GM06990 (cell line): ENCODE data around the gene CPB1.

Source experiments
- DNase-seq: peaks from one replicate; pipeline ENCODE4 v3.0.0-alpha.2; 2011; ENCODE audit not compliant: insufficient read length; ENCODE audit errors: extremely low read depth
- H3K27me3 ChIP-seq: replicated peaks from 2 replicates; pipeline ENCODE4 v1.6.0; 2011; ENCODE audit warnings: low read length; ENCODE audit not compliant: control insufficient read depth, insufficient read depth
- H3K36me3 ChIP-seq: 2 replicates; pipeline ENCODE4 v1.5.1; 2011; ENCODE audit warnings: low read length; ENCODE audit not compliant: control insufficient read depth, insufficient read depth
- H3K4me3 ChIP-seq: replicated peaks from 2 replicates; pipeline ENCODE4 v1.5.1; 2011; ENCODE audit warnings: low read depth, mild to moderate bottlenecking, control low read depth, low read length
- CTCF ChIP-seq: IDR thresholded peaks from 2 replicates; pipeline ENCODE4 v1.5.1; 2011; ENCODE audit warnings: low read length, control low read depth, mild to moderate bottlenecking, inconsistent platforms; ENCODE audit not compliant: insufficient read depth, poor library complexity, severe bottlenecking

CPB1 gene

GRCh38 chr3:148884261-148884660 is 56.6 kb downstream of the CPB1 start:
- no peak for DNase-seq
- no peaks in the 10 kb centered on the region for H3K27me3 ChIP-seq
- no peak for TF ChIP-seq CTCF

GRCh38 chr3:148889828-148890227 is 62.2 kb downstream of the CPB1 start:
- Histone ChIP-seq H3K4me3 (no peak overlapping the region), H3K36me3 (no peaks in the 10 kb centered on the region), H3K27me3 (no peaks in the 10 kb centered on the region)
- no peak for DNase-seq
- TF ChIP-seq CTCF = no peak

More at GRCh38 chr3:148884261-148884660, 56.6 kb downstream of the CPB1 start:
- Histone ChIP-seq H3K36me3 (no peaks in the 10 kb centered on the region), H3K4me3 (no peak overlapping the region)

GRCh38 chr3:148896062-148896461 is 68.5 kb downstream of the CPB1 start:
- TF ChIP-seq CTCF = no peak
- no peak for DNase-seq
- H3K36me3 ChIP-seq = no peaks in the 10 kb centered on the region
- H3K27me3 ChIP-seq = no peaks in the 10 kb centered on the region; the same call in 1 of the 2 replicates
- no peak overlapping the region for H3K4me3 ChIP-seq

- no peak for DNase-seq
- no peak for TF ChIP-seq CTCF
Observed at GRCh38 chr3:148901987-148902791, 74.6 kb downstream of the CPB1 start.

DNA sequence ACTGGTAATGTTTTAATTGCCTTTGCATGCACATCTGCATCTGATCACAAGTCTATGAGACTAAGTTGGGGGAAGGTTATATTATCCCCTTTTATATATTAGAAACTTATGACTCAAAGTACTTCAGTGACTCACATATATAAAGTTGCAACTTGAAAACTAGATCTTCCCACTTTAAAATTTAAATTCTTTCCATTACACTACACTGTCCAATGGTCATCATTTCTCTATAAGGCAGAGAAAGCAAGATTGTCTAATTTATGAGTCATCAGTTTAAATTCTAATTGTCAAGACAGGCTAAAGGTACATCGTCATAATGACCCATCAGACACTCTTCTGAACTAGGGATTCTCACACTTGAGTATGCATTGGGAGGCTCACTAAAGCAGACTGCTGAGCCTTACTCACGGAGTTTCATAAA is 75.4 kb downstream of the CPB1 start:
- no peak for TF ChIP-seq CTCF
- no peak for DNase-seq
- no peaks in the 10 kb centered on the region for H3K36me3 ChIP-seq
- H3K4me3 ChIP-seq = no peak overlapping the region
- no peaks in the 10 kb centered on the region; the same call in 1 of the 2 replicates for H3K27me3 ChIP-seq

More at GRCh38 chr3:148901987-148902791, 74.6 kb downstream of the CPB1 start:
- Histone ChIP-seq H3K36me3 (no peaks in the 10 kb centered on the region), H3K4me3 (no peak overlapping the region), H3K27me3 (no peaks in the 10 kb centered on the region)
